ENCODE measurements around the gene SLC10A7. TPM values are rescaled to one million over a fixed set of nuclear protein-coding genes. Genes with fewer than 3 reads are reported as not detected.

The SLC10A7 gene
- total RNA-seq, 2 donors from 2014 or later, result 4.0 to 5.2 TPM

GRCh38 chr4:146222313-146222712, 299.4 kb downstream of the SLC10A7 start:
- Histone ChIP-seq H3K4me3 (no peak overlapping the region), H3K36me3 (no peaks in the 10 kb centered on the region), H3K27ac (peak overlapping the region in 1 of 2 donors; percentile 40), H3K4me1 (no peaks in the 10 kb centered on the region), H3K9me3 (no peaks in the 10 kb centered on the region), H3K27me3 (no peaks in the 10 kb centered on the region)
- no peak for TF ChIP-seq CTCF (IDR thresholded peaks at IDR 0.05)
- no peak for DNase-seq (ENCODE audit: low spot score)

GRCh38 chr4:146214238-146214637, 307.5 kb downstream of the SLC10A7 start, which contains the start of gene REELD1:
Gene REELD1, plus strand, starts transcription at chr4:146214538. Its CDS starts 2,415 bp downstream, at chr4:146216953.
- Histone ChIP-seq H3K27ac (no peak within 1 kb of the TSS), H3K36me3 (no peaks in the 10 kb centered on the region), H3K9me3 (no peaks in the 10 kb centered on the region), H3K4me1 (no peaks in the 10 kb centered on the region), H3K4me3 (no peak within 1 kb of the TSS), H3K27me3 (no peaks in the 10 kb centered on the region)
- no peak for DNase-seq (ENCODE audit: low spot score)
- TF ChIP-seq CTCF (IDR thresholded peaks at IDR 0.05), result no peak

- H3K4me3 ChIP-seq, result no peak overlapping the region
- TF ChIP-seq CTCF (IDR thresholded peaks at IDR 0.05), result no peak
- no peak for DNase-seq (ENCODE audit: low spot score)
Measured at GRCh38 chr4:146212781-146213180, 309.0 kb downstream of the SLC10A7 start.

GRCh38 chr4:146211440-146211839, 310.3 kb downstream of the SLC10A7 start:
- TF ChIP-seq CTCF (IDR thresholded peaks at IDR 0.05), result no peak
- Histone ChIP-seq H3K27ac (no peak overlapping the region), H3K4me3 (no peak overlapping the region), H3K27me3 (no peaks in the 10 kb centered on the region), H3K9me3 (no peaks in the 10 kb centered on the region), H3K36me3 (no peaks in the 10 kb centered on the region), H3K4me1 (no peaks in the 10 kb centered on the region)
- DNase-seq (ENCODE audit: low spot score), result no peak

More at GRCh38 chr4:146212781-146213180, 309.0 kb downstream of the SLC10A7 start:
- Histone ChIP-seq H3K9me3 (no peaks in the 10 kb centered on the region), H3K27me3 (no peaks in the 10 kb centered on the region), H3K4me1 (no peaks in the 10 kb centered on the region), H3K36me3 (no peaks in the 10 kb centered on the region), H3K27ac (no peak overlapping the region)

GRCh38 chr4:146210890-146211289, 310.9 kb downstream of the SLC10A7 start:
- Histone ChIP-seq H3K27ac (no peak overlapping the region), H3K27me3 (no peaks in the 10 kb centered on the region), H3K9me3 (no peaks in the 10 kb centered on the region), H3K4me3 (no peak overlapping the region), H3K36me3 (no peaks in the 10 kb centered on the region), H3K4me1 (no peaks in the 10 kb centered on the region)
- DNase-seq (ENCODE audit: low spot score), result no peak
- no peak for TF ChIP-seq CTCF (IDR thresholded peaks at IDR 0.05)

- no peak for TF ChIP-seq CTCF (IDR thresholded peaks at IDR 0.05)
- H3K27ac ChIP-seq, result no peak overlapping the region
- H3K4me1 ChIP-seq, result no peaks in the 10 kb centered on the region
- DNase-seq (ENCODE audit: low spot score), result no peak
- H3K9me3 ChIP-seq, result no peaks in the 10 kb centered on the region
- no peaks in the 10 kb centered on the region for H3K27me3 ChIP-seq
- no peak overlapping the region for H3K4me3 ChIP-seq
- H3K36me3 ChIP-seq, result no peaks in the 10 kb centered on the region
Measured at GRCh38 chr4:146207410-146207809, 314.3 kb downstream of the SLC10A7 start.

Measured in right atrium auricular region (tissue), 2 donors.